GM10266 (cell line): Measurements from ENCODE around the gene PSAT1.

Experiments used
- DNase-seq: peaks from one replicate; pipeline ENCODE4 v3.0.0; 2012; ENCODE audit errors: extremely low spot score
- TF ChIP-seq, protein P1 (sequence below): IDR thresholded peaks from 2 replicates; pipeline ENCODE4 v1.5.1; 2012; ENCODE audit warnings: mild to moderate bottlenecking, low read depth; ENCODE audit not compliant: control insufficient read depth, insufficient read depth; ENCODE audit errors: missing control alignments

Gene PSAT1

DNA sequence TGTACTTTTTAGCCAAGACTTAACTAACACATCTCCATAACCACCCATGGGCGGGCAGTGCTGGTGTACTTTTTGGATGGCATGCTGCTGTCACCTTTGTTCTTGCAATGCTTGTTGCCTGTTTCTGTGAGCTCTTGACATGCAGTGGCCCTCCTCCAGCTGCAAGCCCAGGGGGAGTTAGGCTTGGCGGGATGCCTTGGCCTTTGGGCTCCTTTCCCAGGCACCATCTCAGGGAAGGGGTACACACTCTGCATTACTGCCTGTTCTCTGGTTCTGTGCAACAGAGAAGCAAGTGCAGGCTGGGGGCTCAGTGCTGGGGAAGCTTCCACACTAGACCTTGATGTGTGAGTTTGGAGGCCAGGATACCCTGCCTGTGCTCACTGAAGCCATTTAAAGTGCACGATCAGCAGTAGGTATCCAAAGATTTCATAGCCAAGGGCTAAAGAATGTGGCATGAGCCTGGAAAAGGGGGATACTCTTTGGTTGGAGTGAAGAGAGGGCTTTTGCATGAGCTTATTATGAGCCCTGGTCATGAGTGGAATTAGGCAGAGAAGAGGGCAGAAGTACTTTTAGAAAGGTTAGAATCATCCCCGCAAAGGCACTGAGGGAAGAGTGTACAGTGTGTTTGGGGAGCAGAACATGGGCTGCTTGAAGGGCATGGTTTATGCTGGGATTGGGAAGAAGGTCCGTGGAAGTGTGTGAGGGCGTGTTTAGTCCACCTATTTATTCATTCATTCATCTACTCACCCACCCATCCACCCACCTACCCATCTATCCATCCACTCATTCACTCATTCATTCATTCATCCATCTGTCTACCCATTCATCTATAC, 22.5 kb downstream of the PSAT1 start:
- no peak for DNase-seq
- TF ChIP-seq, protein P1, sequence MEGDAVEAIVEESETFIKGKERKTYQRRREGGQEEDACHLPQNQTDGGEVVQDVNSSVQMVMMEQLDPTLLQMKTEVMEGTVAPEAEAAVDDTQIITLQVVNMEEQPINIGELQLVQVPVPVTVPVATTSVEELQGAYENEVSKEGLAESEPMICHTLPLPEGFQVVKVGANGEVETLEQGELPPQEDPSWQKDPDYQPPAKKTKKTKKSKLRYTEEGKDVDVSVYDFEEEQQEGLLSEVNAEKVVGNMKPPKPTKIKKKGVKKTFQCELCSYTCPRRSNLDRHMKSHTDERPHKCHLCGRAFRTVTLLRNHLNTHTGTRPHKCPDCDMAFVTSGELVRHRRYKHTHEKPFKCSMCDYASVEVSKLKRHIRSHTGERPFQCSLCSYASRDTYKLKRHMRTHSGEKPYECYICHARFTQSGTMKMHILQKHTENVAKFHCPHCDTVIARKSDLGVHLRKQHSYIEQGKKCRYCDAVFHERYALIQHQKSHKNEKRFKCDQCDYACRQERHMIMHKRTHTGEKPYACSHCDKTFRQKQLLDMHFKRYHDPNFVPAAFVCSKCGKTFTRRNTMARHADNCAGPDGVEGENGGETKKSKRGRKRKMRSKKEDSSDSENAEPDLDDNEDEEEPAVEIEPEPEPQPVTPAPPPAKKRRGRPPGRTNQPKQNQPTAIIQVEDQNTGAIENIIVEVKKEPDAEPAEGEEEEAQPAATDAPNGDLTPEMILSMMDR: no peak

DNA sequence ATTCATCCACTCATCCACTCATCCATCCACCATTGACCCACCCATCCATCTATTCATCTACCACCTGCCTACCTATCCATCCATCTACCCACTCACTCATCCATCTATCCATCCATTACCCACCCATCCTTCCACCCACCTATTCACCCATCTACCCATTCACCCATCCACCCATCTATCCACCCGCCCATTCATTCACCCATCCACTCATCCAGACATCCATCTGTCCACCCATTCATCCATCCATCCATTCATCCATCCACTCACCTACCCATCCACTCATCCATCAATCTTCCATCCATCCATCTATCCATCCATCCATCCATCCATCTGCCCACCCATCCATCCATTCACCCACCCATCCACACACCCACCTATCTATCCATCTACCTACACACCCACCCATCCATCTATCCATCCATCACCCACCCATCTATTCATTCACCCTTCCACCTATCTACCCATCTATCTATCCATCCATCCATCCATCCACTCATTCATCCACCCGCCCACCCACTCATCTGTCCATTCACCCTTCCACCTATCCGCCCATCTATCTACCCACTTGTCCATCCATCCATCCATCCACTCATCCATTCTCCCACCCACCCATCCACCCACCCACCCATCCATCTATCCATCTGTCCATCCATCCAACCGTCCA, 23.2 kb downstream of the PSAT1 start:
- DNase-seq: no peak
- TF ChIP-seq, protein P1: no peak

DNA sequence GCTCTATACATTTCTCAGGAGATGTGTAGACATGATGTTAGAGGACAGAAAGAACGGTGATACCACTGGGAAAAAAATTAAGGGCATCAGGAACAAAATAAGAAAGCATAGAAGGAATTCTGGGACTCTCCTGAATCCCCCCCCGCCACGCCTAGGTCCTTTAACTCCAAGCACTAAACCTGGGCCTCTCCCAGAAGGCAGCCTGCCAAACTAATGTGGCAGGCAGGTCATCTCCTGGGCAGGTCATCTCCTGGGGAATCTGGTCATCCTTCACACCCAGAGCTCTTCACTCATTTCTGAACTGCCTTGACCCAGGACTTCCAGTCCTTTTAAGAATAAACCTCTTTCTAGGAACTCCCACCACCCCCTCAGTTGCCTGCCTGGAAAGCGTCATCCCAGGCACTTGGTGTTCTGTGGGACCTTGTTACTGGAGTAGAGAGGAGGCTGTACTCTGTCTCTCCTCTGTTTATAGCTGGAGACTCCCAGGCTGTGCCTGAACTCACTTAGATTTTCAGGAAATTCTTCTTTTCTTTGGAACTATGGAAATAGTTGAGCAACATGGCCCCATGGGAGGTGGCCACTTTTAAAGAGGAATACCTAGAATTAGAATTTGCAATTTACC, 24.1 kb downstream of the PSAT1 start:
- DNase-seq: no peak
- TF ChIP-seq, protein P1: no peak

DNA sequence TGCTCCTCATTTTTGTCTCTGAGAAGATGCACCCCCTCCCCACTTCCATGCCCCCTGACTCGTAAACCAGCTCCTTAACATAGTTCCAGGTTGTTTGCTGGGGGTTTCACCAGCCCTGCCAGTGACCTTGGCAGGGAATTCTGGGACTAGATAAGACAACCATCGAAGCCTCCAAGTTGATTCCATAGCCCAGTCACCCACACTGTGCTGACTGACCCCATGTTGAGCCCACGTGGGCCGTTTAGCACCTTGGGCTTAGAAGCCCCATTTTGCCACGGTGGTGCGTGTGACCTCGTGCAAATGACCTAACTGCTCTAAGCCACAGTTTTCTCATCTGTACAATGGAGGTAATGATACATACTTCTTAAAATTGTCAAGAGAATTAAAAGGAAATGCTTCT, 24.6 kb downstream of the PSAT1 start:
- TF ChIP-seq, protein P1: no peak
- no peak for DNase-seq

DNA sequence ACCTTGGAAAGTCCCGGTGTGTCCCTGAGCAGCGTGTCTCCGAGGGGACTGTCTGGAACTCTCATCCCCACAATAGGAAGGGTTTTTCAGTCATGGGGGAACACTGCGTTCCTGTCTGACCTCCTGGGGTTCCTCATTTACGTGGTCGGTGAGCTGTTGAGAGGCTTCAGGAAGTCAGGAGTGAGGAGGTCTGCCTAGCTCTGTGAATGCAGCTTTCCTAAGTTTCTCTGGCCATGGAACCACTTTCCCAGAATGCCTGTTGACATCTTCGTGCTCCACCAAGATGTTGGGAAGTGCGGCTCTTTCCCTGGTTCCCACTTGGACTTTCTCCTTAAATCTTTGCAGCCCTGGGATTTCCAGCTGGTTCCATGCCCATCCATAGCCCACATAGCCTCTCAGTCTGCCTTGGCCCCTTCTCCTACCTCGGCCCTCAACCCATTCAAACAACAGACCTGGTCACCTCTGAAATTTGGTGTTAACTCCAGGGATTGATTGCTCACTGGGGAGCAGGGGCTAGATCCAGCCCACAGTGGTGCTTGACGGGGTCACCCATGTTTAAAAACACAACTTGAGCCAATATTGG, 27.2 kb downstream of the PSAT1 start:
- TF ChIP-seq, protein P1: no peak
- no peak for DNase-seq

DNA sequence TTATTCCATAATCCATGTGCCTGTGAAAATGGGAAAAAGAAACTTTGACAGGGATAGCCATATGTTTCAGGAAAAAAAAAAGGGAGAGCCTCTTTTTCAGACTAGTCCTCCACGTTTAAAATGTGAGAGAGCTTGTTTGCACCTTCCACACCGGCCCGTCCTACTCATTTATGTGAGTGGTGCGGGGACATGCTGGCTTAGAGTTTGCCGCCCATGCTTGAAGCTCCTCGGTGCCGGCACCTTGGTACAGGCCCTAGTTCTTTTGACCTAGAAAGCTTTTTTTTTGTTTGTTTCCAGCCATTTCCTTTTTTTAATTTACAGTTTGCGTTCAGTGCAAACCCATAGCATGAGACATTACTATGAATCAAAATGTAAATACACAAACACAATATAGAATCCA, 27.8 kb downstream of the PSAT1 start:
- TF ChIP-seq, protein P1: no peak
- DNase-seq: no peak
